Occipital lobe (tissue), 3 donors: ENCODE measurements around the gene BACH2. TPM values are rescaled to one million over a fixed set of nuclear protein-coding genes. Genes with fewer than 3 reads are reported as not detected.
"Not testable (repeated sequence)": the region's sequence is repeated elsewhere in the genome, so short reads cannot be mapped to it uniquely, and the experiment has no call there.

Experiments used
- DNase-seq: peaks from one replicate; lab custom pipeline; 2025; lab: John Stamatoyannopoulos, UW
- small RNA-seq: library from RNA; depleted of rRNA; stranded (forward); fragments of <200 nt; gene quantifications from one replicate; pipeline ENCODE3, GENCODE V24; 2014
- total RNA-seq: library from RNA; depleted of rRNA; stranded (reverse); fragments of >200 nt; gene quantifications from one replicate; pipeline ENCODE4 v1.2.3, GENCODE V29; 2014

BACH2 gene
- total RNA-seq, 1 donor from 2014 or later, result 65.4 TPM

DNA sequence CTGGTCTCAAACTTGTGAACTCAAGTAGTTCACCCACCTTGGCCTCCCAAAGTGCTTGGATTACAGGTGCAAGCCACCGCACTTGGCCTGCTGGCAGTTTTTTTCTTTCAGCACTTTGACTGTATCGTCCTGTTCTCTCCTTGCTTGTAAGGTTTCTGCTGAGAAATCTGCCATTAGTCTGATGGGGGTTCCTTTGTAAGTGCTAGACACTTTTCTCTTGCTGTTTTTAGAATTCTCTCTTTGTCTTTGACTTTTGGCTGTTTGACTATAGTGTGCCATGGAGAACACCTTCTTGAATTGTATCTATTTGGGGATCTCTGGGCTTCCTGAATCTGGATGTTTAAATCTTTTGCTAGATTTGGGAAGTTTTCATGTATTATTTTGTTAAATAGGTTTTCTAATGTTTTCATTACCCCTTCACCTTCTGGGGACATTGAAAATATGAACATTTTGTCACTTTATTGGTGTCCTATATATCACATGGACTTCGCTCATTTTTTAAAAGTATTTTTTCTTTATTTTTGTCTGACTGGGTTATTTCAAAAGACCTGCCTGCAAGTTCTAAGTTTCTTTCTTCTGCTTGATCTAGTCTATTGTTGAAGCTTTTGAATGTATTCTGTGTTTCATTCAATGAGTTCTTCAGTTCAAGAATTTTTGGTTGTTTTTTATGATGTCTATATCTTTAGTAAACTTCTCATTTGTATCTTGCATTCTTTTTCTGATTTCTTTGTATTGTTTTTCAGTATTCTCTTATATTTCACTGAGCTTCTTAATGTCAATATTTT lies 380.3 kb downstream of the BACH2 start:
- no peak for DNase-seq

- DNase-seq, result no peak
Measured at GRCh38 chr6:89910902-89911240, 385.8 kb downstream of the BACH2 start.

GRCh38 chr6:89910001-89910901 lies 386.4 kb downstream of the BACH2 start:
- DNase-seq, result not testable (repeated sequence)

- no peak for DNase-seq
Measured at GRCh38 chr6:89895276-89895874, 401.3 kb downstream of the BACH2 start.

GRCh38 chr6:89894169-89894568 lies 402.5 kb downstream of the BACH2 start, which contains the start of gene GJA10:
Gene GJA10 (plus strand): TSS chr6:89894469. CDS start chr6:89894469, 0 bp downstream.
- DNase-seq, result no peak

GRCh38 chr6:89892577-89892976 lies 404.1 kb downstream of the BACH2 start:
- DNase-seq, result not testable (repeated sequence)

GRCh38 chr6:89890845-89891528 lies 405.7 kb downstream of the BACH2 start:
- not testable (repeated sequence) for DNase-seq

- no peak for DNase-seq
Measured at GRCh38 chr6:89888871-89889270, 407.8 kb downstream of the BACH2 start.

GRCh38 chr6:89888138-89888514 lies 408.5 kb downstream of the BACH2 start:
- DNase-seq, result no peak

- no peak for DNase-seq
Measured at GRCh38 chr6:89887452-89888137, 409.0 kb downstream of the BACH2 start.

DNA sequence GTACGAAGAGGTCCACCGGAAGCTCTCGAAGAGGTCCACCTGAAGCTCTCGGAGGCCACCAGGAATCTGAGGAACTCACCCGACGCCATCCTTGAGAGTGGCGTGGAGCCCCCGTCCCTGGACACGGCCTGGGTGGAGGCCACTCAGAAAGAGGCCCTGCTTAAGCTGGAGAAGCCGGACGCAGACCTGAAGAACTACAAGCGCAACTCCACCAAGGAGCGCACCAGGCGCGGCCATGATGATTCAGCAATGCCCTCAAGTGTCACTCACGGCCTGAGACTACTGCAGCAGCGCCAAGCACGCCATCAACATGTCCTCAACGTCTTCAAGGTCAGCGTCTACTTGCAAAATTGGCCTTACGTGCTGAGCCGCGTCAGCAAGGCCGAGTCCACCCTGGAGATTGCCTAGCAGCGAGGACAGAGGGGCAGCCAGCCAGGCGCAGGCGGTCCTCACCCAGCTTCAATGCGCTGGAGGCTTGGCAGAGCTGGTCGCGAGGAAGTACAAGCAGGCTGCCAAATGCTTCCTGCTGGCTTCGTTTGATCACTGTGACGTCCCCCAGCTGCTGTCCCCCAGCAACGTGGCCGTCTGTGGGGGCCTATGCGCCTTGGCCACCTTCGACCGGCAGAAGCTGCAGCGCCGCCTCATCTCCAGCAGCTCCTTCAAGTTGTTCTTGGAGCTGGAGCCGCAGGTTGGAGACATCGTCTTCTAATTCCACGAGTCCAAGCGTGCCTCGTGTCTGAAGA lies 410.1 kb downstream of the BACH2 start:
- no peak for DNase-seq

Small RNAs within 50 kb of the gene (small RNA-seq; reads per million reads assigned to genes)
- gene MIR4464 (not detected), gene RF00019 (not detected), gene RN7SKP110 (not detected)
